GM23248 (cell line): Measurements from ENCODE around the gene PAQR4. TPM values are rescaled to one million over a fixed set of nuclear protein-coding genes. Genes with fewer than 3 reads are reported as not detected.

Experiments
- DNase-seq: peaks from one replicate; pipeline ENCODE4 v3.0.0-alpha.2; 2015
- H2AFZ ChIP-seq: fragments of 200-600 bp; sonication (generic); 2 replicates; pipeline ENCODE4 v1.6.1; 2016; ENCODE audit warnings: antibody characterized with exemption
- H3F3A ChIP-seq: fragments of 200-600 bp; sonication (generic); 2 replicates; pipeline ENCODE4 v1.6.1; 2016; ENCODE audit warnings: mild to moderate bottlenecking, antibody characterized with exemption, mixed run types; ENCODE audit not compliant: insufficient read depth
- H3K27ac ChIP-seq: fragments of 200-600 bp; sonication (generic); 2 replicates; pipeline ENCODE4 v1.5.1; 2016; ENCODE audit warnings: mild to moderate bottlenecking
- H3K27me3 ChIP-seq: fragments of 200-600 bp; sonication (generic); replicated peaks from 2 replicates; pipeline ENCODE4 v1.6.1; 2016; ENCODE audit warnings: mild to moderate bottlenecking; ENCODE audit not compliant: insufficient read depth
- H3K36me3 ChIP-seq: fragments of 200-600 bp; sonication (generic); 2 replicates; pipeline ENCODE4 v1.6.1; 2016; ENCODE audit warnings: low read depth, mild to moderate bottlenecking
- H3K4me1 ChIP-seq: fragments of 200-600 bp; sonication (generic); 2 replicates; pipeline ENCODE4 v1.6.1; 2016; ENCODE audit warnings: mild to moderate bottlenecking; ENCODE audit not compliant: insufficient read depth
- H3K4me2 ChIP-seq: fragments of 200-600 bp; sonication (generic); one replicate; pipeline ENCODE4 v1.6.1; 2016; ENCODE audit warnings: mild to moderate bottlenecking; ENCODE audit not compliant: unreplicated experiment
- H3K4me3 ChIP-seq: fragments of 200-600 bp; sonication (generic); 2 replicates; pipeline ENCODE4 v1.5.1; 2016; ENCODE audit warnings: mild to moderate bottlenecking
- H3K79me2 ChIP-seq: fragments of 200-600 bp; sonication (generic); 2 replicates; pipeline ENCODE4 v1.6.1; 2016; ENCODE audit warnings: mild to moderate bottlenecking; ENCODE audit not compliant: insufficient read depth
- H3K9ac ChIP-seq: fragments of 200-600 bp; sonication (generic); 2 replicates; pipeline ENCODE4 v1.6.1; 2016; ENCODE audit warnings: mild to moderate bottlenecking
- H3K9me2 ChIP-seq: fragments of 200-600 bp; sonication (generic); 2 replicates; pipeline ENCODE4 v1.6.1; 2016; ENCODE audit warnings: mixed run types, mild to moderate bottlenecking, moderate library complexity; ENCODE audit not compliant: insufficient read depth
- H3K9me3 ChIP-seq: fragments of 200-600 bp; sonication (generic); one replicate; pipeline ENCODE4 v1.6.1; 2017; ENCODE audit warnings: low read depth
- H4K20me1 ChIP-seq: fragments of 200-600 bp; sonication (generic); 2 replicates; pipeline ENCODE4 v1.6.0; 2016; ENCODE audit not compliant: insufficient read depth
- EZH2 ChIP-seq: fragments of 200-600 bp; sonication (generic); IDR thresholded peaks from 2 replicates; pipeline ENCODE4 v1.6.1; 2018; ENCODE audit warnings: antibody characterized with exemption, mild to moderate bottlenecking; ENCODE audit not compliant: insufficient read depth, poor library complexity, severe bottlenecking
- EZH2phosphoT487 ChIP-seq: fragments of 200-600 bp; sonication (generic); IDR thresholded peaks from 2 replicates; pipeline ENCODE4 v1.6.1; 2018; ENCODE audit warnings: antibody characterized with exemption, moderate library complexity, mild to moderate bottlenecking, low read depth; ENCODE audit not compliant: insufficient read depth
- WGBS, 2 experiments: methylation state at CpG; one replicate each; pipeline ENCODE4 v1.1.6; 2015 to 2017; ENCODE audit warnings: low lambda C conversion rate in 2 of 2, low coverage in 1 of 2; ENCODE audit errors: missing lambda C conversion rate in 2 of 2; 5-methylcytosine and 5-hydroxymethylcytosine counted together
- in situ Hi-C: fragments of 300-500 bp; cut with MboI; formaldehyde crosslinking; loops from 2 replicates; pipeline ENCODE4 v1.15.0; 2020
- polyA plus RNA-seq: library from polyadenylated mRNA; unstranded; fragments of >200 nt; fragmentation: Nextera tagmentation; extraction: Ambion mirVana; gene quantifications from 2 replicates; pipeline ENCODE4 v1.2.1, GENCODE V29; 2016
- total RNA-seq: library from RNA; depleted of rRNA; stranded (reverse); fragments of >200 nt; shearing (Covaris generic); gene quantifications from 2 replicates; pipeline ENCODE4 v1.2.3, GENCODE V29; 2014

The PAQR4 gene
- total and polyA plus RNA-seq, 2 experiments from 2014 or later, result 5.1 to 7.7 TPM

GRCh38 chr16:2933701-2934100 is 35.4 kb upstream of the PAQR4 start:
- H3K9me3 ChIP-seq, result no peaks in the 10 kb centered on the region
- no peak for DNase-seq
- H3K27me3 ChIP-seq, result no peaks in the 10 kb centered on the region
- H3K4me1 ChIP-seq, result no peaks in the 10 kb centered on the region
- no peak for TF ChIP-seq EZH2phosphoT487
- no peak for TF ChIP-seq EZH2
- in situ Hi-C loops, result no loop called here
- H3K36me3 ChIP-seq, result peaks cover 3% of the 10 kb centered on the region; the same call in 1 of the 2 replicates
- H3K4me3 ChIP-seq, result no peak overlapping the region
- H2AFZ ChIP-seq, result no peak overlapping the region
- no peak overlapping the region for H3K9ac ChIP-seq
- H4K20me1 ChIP-seq, result no peaks in the 10 kb centered on the region
- H3K27ac ChIP-seq, result no peak overlapping the region
- H3K4me2 ChIP-seq, result no peak overlapping the region
- H3K79me2 ChIP-seq, result no peaks in the 10 kb centered on the region
- no peaks in the 10 kb centered on the region for H3K9me2 ChIP-seq
- no peaks in the 10 kb centered on the region for H3F3A ChIP-seq
- WGBS, 2 experiments, result 87 to 90% methylated on average over 20 to 22 of the region's 22 CpGs

GRCh38 chr16:2934450-2934849 is 34.7 kb upstream of the PAQR4 start:
- Histone ChIP-seq H3K4me1 (no peaks in the 10 kb centered on the region), H3F3A (no peaks in the 10 kb centered on the region), H3K4me3 (no peak overlapping the region), H3K4me2 (no peak overlapping the region), H3K36me3 (peaks cover 10% of the 10 kb centered on the region; the same call in 1 of the 2 replicates), H3K79me2 (no peaks in the 10 kb centered on the region), H3K9me2 (no peaks in the 10 kb centered on the region), H3K27ac (no peak overlapping the region), H4K20me1 (no peaks in the 10 kb centered on the region), H3K27me3 (no peaks in the 10 kb centered on the region), H3K9ac (no peak overlapping the region), H2AFZ (no peak overlapping the region), H3K9me3 (no peaks in the 10 kb centered on the region)
- no peak for DNase-seq
- in situ Hi-C loops, result no loop called here
- TF ChIP-seq EZH2phosphoT487, result no peak
- no peak for TF ChIP-seq EZH2
- WGBS, 2 experiments, result 87 to 90% methylated on average over 15 of the region's 15 CpGs

- no peak overlapping the region for H3K9ac ChIP-seq
- no peaks in the 10 kb centered on the region for H3K9me3 ChIP-seq
- in situ Hi-C loops, result no loop called here
- no peaks in the 10 kb centered on the region for H3K9me2 ChIP-seq
- H3K27ac ChIP-seq, result no peak overlapping the region
- no peak overlapping the region for H2AFZ ChIP-seq
- no peaks in the 10 kb centered on the region for H3F3A ChIP-seq
- H3K4me2 ChIP-seq, result no peak overlapping the region
- no peaks in the 10 kb centered on the region for H4K20me1 ChIP-seq
- DNase-seq, result no peak
- no peaks in the 10 kb centered on the region for H3K4me1 ChIP-seq
- no peaks in the 10 kb centered on the region for H3K27me3 ChIP-seq
- H3K79me2 ChIP-seq, result no peaks in the 10 kb centered on the region
- no peak for TF ChIP-seq EZH2phosphoT487
- TF ChIP-seq EZH2, result no peak
- H3K4me3 ChIP-seq, result no peak overlapping the region
- peaks cover 23% of the 10 kb centered on the region; the same call in 1 of the 2 replicates for H3K36me3 ChIP-seq
- 93 to 94% methylated on average over 17 to 22 of the region's 22 CpGs for WGBS, 2 experiments
Measured at GRCh38 chr16:2936436-2937011, 32.6 kb upstream of the PAQR4 start.

GRCh38 chr16:2937170-2937569 is 32.0 kb upstream of the PAQR4 start:
- TF ChIP-seq EZH2phosphoT487, result no peak
- no peak for TF ChIP-seq EZH2
- WGBS, 2 experiments, result 97% methylated on average over 19 to 24 of the region's 24 CpGs
- Histone ChIP-seq H3K79me2 (no peaks in the 10 kb centered on the region), H3K4me1 (no peaks in the 10 kb centered on the region), H3K9ac (no peak overlapping the region), H3K27me3 (no peaks in the 10 kb centered on the region), H3K27ac (no peak overlapping the region), H2AFZ (no peak overlapping the region), H3K9me2 (no peaks in the 10 kb centered on the region), H3K9me3 (no peaks in the 10 kb centered on the region), H4K20me1 (no peaks in the 10 kb centered on the region), H3K36me3 (peaks cover 23% of the 10 kb centered on the region; the same call in 1 of the 2 replicates), H3K4me2 (no peak overlapping the region), H3K4me3 (no peak overlapping the region), H3F3A (no peaks in the 10 kb centered on the region)
- in situ Hi-C loops, result no loop called here
- DNase-seq, result no peak
